GM19193 (cell line): Measurements from ENCODE around the gene SYT3.

Experiments
- POLR2A ChIP-seq: IDR thresholded peaks from 4 replicates; pipeline ENCODE4 v1.6.1; 2011; ENCODE audit not compliant: insufficient read depth, insufficient read length; ENCODE audit errors: extremely low read depth

SYT3 gene

GRCh38 chr19:50580970-50581634, 58.6 kb downstream of the SYT3 start:
- TF ChIP-seq POLR2A: no peak

DNA sequence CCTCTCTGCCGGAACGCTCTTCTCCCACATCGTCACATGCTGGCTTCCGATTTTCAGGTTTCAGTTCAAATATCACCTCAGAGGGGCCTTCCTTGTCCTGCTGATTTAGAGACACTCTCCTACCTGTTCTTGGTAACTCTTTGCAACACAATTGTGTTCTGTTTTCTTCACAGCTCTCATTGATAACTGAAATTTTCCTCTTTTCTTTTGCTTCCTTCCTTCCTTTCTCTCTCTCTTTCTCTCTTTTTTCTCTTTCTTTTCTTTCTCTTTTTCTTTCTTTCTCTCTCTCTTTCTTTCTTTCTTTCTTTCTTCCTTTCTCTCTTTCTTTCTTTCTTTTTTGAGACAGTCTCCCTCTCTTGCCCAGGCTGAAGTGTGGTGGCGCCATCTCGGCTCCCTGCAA, 59.4 kb downstream of the SYT3 start:
- no peak for TF ChIP-seq POLR2A

DNA sequence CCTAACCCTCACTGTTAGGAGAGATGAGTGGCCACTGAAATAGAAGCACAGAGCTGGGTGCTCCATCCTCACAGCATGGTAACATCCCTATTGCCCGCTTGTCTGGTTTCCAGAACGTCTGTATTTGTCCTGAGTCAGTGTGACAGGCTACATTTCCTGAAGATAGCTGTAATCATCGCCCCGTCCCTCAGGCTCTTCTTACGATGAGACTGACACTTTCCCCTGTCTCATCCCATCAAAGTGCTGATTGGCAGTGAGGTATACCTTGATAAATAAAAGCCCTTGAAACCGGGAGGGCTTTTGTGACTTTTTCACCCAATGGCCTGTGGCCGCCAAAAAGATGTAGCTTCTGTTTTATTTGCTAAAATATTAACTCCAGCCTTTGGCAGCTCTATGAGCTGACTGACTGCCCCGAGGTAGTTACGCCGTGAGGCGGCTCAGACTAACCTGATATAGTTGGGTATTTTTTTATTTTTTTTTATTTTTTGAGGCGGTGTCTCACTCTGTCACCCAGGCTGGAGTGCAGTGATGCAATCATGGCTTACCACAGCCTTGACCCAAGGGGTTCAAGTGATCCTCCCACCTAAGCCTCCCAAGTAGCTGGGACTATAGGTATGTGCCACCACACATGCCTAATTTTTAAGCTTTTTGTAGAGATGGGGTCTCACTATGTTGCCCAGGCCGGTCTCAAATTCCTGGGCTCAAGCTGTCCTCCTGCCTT, 65.8 kb downstream of the SYT3 start:
- TF ChIP-seq POLR2A: no peak
